Breast epithelium (tissue), 4 donors: Measurements from ENCODE around the gene TBC1D2B. TPM values are rescaled to one million over a fixed set of nuclear protein-coding genes. Genes with fewer than 3 reads are reported as not detected.

Experiments used
- DNase-seq, 2 donors: peaks; one replicate each; pipeline ENCODE4 v3.0.0-alpha.2; 2019; ENCODE audit warnings: low spot score in 2 of 2
- H3K27ac ChIP-seq, 2 donors: fragments of 200-600 bp; sonication (generic) in 1 of 2; one replicate each; pipeline ENCODE4 v1.5.1; 2016 to 2019; ENCODE audit warnings: mild to moderate bottlenecking in 1 of 2
- H3K27me3 ChIP-seq, 2 donors: fragments of 200-600 bp; sonication (generic) in 1 of 2; one replicate each; pipeline versions ENCODE4 v1.5.1 to v1.6.0; 2017 to 2019; ENCODE audit warnings: control low read depth in 1 of 2, mild to moderate bottlenecking in 1 of 2
- H3K36me3 ChIP-seq: fragments of 200-600 bp; one replicate; pipeline ENCODE4 v1.5.1; 2019
- H3K4me1 ChIP-seq, 2 donors: fragments of 200-600 bp; sonication (generic); one replicate each; pipeline ENCODE4 v1.5.1; 2016 to 2019; ENCODE audit warnings: control low read depth in 1 of 2
- H3K4me3 ChIP-seq, 3 donors: fragments of 200-600 bp; sonication (generic); 1 replicate in 2 of 3; 2 replicates in 1 of 3; pipeline ENCODE4 v1.5.1; 2016 to 2019; ENCODE audit warnings: mild to moderate bottlenecking in 3 of 3, moderate library complexity in 2 of 3
- H3K9me3 ChIP-seq, 2 donors: fragments of 200-600 bp; sonication (generic) in 1 of 2; one replicate each; pipeline ENCODE4 v1.5.1; 2016 to 2019; ENCODE audit warnings: control low read depth in 1 of 2
- CTCF ChIP-seq, 3 donors: fragments of 450-650 bp; IDR thresholded peaks; one replicate each; pipeline ENCODE4 v1.5.1; 2016 to 2017; ENCODE audit warnings: antibody characterized with exemption in 3 of 3, mild to moderate bottlenecking in 3 of 3, moderate library complexity in 3 of 3
- POLR2A ChIP-seq: fragments of 450-650 bp; IDR thresholded peaks from one replicate; pipeline ENCODE4 v1.6.1; 2016; ENCODE audit warnings: antibody characterized with exemption, mild to moderate bottlenecking, moderate library complexity
- POLR2AphosphoS5 ChIP-seq, 3 donors: sonication (generic); formaldehyde crosslinking; IDR thresholded peaks; one replicate each; pipeline ENCODE4 v1.6.1; 2017; ENCODE audit warnings: antibody characterized with exemption in 3 of 3
- intact Hi-C: fragments of 100-400 bp; cut with DNase I; formaldehyde crosslinking; loops from one replicate; pipeline ENCODE4 v1.15.1; 2023; ENCODE audit warnings: low total_unique reads
- total RNA-seq, 3 donors: library from RNA; depleted of rRNA; stranded (reverse); fragments of >200 nt; gene quantifications; one replicate each; pipeline ENCODE4 v1.1.0, GENCODE V29; 2016

Gene TBC1D2B
- total RNA-seq, 3 donors from 2014 or later = 44.9 to 71.0 (median 69.2) TPM

- Histone ChIP-seq H3K27ac (peak overlapping the region in 1 of 2 donors; percentile 45), H3K4me1 (no peaks in the 10 kb centered on the region), H3K27me3 (no peaks in the 10 kb centered on the region), H3K9me3 (no peaks in the 10 kb centered on the region), H3K36me3 (no peaks in the 10 kb centered on the region), H3K4me3 (no peak overlapping the region)
- intact Hi-C loops = no loop called here
- no peak for DNase-seq
- TF ChIP-seq POLR2A = no peak
These were observed 70.1 kb downstream of the TBC1D2B start for GRCh38 chr15:78007211-78007931.

- no peak overlapping the region for H3K4me3 ChIP-seq
- intact Hi-C loops = no loop called here
- H3K27ac ChIP-seq = peak overlapping the region in 1 of 2 donors; percentile 45
- H3K4me1 ChIP-seq = no peaks in the 10 kb centered on the region
- H3K36me3 ChIP-seq = no peaks in the 10 kb centered on the region
- no peaks in the 10 kb centered on the region for H3K9me3 ChIP-seq
- no peaks in the 10 kb centered on the region for H3K27me3 ChIP-seq
- TF ChIP-seq CTCF (IDR thresholded peaks at IDR 0.05) (no peak), POLR2AphosphoS5 (IDR thresholded peaks at IDR 0.05) (no peak), POLR2A (no peak)
- DNase-seq = no peak
These were observed 70.8 kb downstream of the TBC1D2B start for GRCh38 chr15:78006567-78007205.

- H3K27me3 ChIP-seq = no peaks in the 10 kb centered on the region
- H3K27ac ChIP-seq = peak overlapping the region in 1 of 2 donors; percentile 48
- intact Hi-C loops = no loop called here
- no peaks in the 10 kb centered on the region for H3K4me1 ChIP-seq
- no peak overlapping the region for H3K4me3 ChIP-seq
- no peaks in the 10 kb centered on the region for H3K9me3 ChIP-seq
- H3K36me3 ChIP-seq = no peaks in the 10 kb centered on the region
- DNase-seq = peak in 1 of 2 donors; percentile 38
- TF ChIP-seq POLR2AphosphoS5 (IDR thresholded peaks at IDR 0.05) (peak in 2 of 3 donors; percentile 70 to 76), POLR2A (no peak), CTCF (IDR thresholded peaks at IDR 0.05) (peak in 1 of 3 donors; percentile 26)
These were observed 72.4 kb downstream of the TBC1D2B start for GRCh38 chr15:78004919-78005634.

- intact Hi-C loops = no loop called here
- Histone ChIP-seq H3K27me3 (no peaks in the 10 kb centered on the region), H3K27ac (peak overlapping the region; percentile 34 to 53), H3K4me1 (no peaks in the 10 kb centered on the region), H3K4me3 (no peak overlapping the region), H3K9me3 (no peaks in the 10 kb centered on the region), H3K36me3 (no peaks in the 10 kb centered on the region)
- DNase-seq = no peak
- no peak for TF ChIP-seq POLR2A
- no peak for TF ChIP-seq POLR2AphosphoS5 (IDR thresholded peaks at IDR 0.05)
- TF ChIP-seq CTCF (IDR thresholded peaks at IDR 0.05) = no peak
These were observed 73.2 kb downstream of the TBC1D2B start for GRCh38 chr15:78004222-78004727.

- peak overlapping the region in 1 of 2 donors; percentile 53 for H3K27ac ChIP-seq
- no peak for DNase-seq
- no peak overlapping the region for H3K4me3 ChIP-seq
- no peaks in the 10 kb centered on the region for H3K9me3 ChIP-seq
- TF ChIP-seq CTCF (IDR thresholded peaks at IDR 0.05) (no peak), POLR2AphosphoS5 (IDR thresholded peaks at IDR 0.05) (no peak), POLR2A (no peak)
- H3K4me1 ChIP-seq = no peaks in the 10 kb centered on the region
- no peaks in the 10 kb centered on the region for H3K27me3 ChIP-seq
- intact Hi-C loops = no loop called here
- H3K36me3 ChIP-seq = no peaks in the 10 kb centered on the region
These were observed 73.9 kb downstream of the TBC1D2B start for GRCh38 chr15:78003539-78004008.
